RKO (cell line): Measurements from ENCODE around the gene TENM4.

Experiments
- DNase-seq: peaks from one replicate; pipeline ENCODE4 v3.0.0-alpha.2; 2016; ENCODE audit warnings: low spot score

TENM4 gene

DNA sequence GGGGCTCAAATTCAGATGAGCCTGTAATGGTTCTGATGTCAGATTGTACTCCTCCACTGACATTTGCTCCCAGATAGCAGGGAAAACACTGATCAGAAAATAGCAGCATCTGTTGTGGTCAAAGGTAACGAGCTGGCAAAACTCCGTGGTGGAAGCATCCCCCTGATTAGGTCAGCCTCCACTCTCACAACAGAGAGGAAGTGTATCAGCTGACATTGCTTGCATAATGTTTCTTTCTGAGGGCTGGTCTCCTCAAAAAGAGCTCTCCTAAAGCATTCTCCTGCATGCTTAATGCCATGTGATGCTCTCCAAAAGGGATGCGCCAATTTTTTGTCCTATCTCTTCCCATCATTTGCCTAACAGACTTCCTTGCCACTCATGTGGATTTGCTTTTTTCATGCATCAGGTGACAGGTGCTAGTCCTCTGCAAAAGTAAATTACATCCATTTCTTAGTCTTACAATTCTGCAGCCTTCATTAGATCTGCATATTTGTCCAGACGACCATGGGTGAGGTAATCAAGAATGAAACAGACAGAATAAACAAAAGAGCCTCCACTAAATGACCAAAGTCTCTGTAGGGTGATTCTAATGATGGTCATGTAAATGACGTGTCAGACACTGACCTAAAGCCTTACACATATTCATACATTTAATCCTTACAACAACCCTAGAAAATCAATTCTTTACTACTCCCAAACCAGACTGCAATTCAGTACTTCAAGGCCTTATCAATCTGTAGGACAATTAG is 6.4 kb upstream of the TENM4 start:
- no peak for DNase-seq

DNA sequence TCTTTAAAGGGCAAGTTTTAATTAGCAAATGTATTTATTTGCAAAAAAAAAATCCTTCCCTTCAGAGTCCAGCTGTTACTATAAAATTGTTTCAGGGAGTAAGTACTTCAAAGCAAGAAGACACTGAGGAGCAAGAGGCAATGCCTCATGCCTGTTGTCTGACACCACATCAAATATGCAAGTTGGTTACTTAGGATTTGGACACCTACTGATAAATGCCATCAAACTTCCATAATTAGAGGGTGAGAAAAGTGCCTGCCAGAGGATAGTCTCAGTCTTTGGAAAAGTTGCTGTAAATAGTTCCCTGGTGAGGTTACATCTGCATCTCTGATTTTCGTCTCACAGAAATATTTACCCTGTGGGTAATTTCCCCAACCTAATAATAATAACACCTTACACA is 4.1 kb upstream of the TENM4 start:
- no peak for DNase-seq

GRCh38 chr11:79441461-79441875 is 638 bp upstream of the TENM4 start:
- DNase-seq: no peak

- no peak for DNase-seq
These were observed 802 bp downstream of the TENM4 start for GRCh38 chr11:79439886-79440570.

DNA sequence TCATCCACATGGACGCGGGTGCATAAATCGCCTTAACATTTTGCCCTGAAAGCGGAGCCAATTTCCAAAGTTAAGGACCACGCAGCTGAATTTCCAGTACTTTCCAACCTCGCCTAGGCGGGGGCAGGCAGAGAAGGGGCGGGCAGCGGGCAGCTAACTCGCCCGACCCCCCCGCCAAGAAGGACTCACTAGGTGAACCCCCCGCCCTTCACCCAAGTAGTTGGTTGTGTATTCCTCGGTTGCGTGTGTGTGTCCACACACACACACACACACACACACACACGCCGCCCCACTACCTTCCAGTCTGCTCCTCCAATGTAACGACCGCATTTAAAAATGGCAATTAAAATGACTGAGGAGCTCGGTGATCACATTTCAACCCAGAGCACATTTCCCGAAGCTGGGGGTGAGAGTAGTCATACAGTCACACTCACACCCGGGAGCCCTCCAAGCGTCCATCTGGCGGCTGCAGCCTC is 1.4 kb downstream of the TENM4 start:
- DNase-seq: no peak

DNA sequence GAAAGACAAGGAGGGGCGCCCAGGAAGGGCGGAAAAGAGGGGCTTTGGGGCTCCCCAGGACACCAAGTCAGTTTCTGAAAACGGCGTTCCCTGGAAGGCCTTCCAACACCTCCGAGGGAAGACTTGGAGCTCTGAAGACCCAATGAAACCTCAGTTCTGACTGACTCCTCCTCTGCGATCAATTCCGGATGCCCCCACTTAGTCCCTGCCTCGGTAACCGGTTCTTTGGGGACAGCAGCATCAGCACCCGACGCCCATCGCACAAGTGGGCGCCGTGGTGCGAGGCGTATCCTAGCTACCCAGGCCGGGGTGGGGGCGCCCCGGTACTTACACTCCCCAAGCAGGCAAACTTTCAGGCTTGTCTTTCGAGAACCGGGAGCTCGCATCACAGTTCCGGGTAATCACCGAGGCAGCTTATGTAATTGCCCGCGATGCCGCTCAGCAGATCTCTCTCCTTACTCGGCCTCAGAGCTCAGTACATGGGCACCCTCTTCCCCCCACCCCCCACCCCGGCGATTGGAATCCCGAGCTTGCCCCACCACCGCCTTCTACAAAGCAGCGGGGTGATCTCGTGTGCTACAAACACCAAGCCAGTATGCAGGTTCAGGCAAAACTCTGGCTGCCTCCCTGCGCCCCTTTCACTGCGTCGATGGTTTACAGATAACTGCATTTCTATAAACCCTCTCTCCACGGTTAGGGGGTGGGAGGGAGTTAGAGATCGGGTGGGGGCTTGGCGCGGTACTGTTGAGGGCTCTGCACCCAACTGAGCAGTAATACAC is 2.0 kb downstream of the TENM4 start:
- DNase-seq: no peak

DNA sequence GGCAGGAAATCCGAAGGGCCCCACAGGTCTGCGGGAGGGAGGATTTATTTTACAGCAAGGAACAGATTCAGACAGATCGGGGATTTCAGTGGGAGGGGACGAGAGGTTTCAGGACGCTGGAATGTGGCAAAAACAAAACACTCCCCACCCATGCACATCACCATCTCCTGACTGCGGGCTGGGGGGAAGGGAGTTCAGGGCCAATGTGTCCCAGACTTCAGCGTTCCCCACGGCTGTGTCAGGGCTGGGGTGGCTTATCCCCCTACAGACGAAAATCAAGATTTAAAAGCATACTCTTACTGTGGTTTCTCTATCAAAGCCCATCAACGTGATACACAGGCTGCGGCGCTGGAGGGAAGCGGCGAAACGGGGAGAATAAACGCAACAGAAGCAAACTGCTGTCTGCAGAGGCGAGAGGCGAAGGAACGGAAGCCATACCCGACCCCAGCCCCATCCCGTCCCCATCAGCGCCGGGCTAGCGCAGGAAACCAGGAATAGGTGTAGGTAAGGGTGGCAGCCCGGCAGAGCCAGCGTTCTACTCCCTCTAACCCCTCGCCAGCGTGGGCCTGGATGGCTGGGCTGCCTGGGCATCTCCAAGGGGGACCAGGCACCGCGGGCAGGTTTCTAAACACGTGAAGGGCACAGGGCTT is 2.7 kb downstream of the TENM4 start:
- no peak for DNase-seq

- DNase-seq: no peak
These were observed 3.4 kb downstream of the TENM4 start for GRCh38 chr11:79437278-79437980.

DNA sequence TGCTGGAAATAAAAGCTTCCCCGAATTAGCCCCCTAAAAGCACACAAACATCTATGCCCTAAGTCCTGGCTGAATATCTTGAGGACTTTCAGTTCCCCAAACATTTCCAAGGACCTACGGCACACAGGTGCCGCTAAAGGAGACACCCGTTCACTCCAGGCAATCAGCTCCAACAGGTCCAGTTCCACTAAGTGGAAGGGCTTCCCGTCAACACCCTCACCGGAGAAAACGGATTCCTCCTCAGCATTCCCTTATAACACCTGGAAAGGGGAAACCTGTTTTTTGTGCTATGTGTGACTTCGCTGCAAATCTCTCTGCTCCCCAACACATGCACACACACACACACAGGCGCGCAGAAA is 3.9 kb downstream of the TENM4 start:
- no peak for DNase-seq

DNA sequence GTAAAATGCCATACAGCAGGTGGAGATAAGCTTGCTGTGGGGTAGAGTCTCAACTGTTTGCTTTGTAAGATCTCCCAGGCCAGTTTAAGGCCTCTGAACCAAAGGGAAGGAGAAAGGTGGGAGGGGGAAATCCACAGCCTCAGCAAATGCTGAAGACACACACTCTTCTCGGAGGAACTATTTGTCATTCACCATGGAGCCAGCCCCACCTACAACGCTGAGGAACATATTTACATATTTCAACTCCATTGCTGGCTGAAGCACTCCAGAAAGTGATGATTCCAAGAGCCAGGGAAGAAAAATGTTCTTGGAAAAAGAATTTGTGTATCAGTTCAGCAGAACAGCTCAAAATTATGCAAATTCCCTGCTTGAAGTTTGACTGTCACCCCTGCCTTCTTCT is 6.5 kb downstream of the TENM4 start:
- DNase-seq: no peak

DNA sequence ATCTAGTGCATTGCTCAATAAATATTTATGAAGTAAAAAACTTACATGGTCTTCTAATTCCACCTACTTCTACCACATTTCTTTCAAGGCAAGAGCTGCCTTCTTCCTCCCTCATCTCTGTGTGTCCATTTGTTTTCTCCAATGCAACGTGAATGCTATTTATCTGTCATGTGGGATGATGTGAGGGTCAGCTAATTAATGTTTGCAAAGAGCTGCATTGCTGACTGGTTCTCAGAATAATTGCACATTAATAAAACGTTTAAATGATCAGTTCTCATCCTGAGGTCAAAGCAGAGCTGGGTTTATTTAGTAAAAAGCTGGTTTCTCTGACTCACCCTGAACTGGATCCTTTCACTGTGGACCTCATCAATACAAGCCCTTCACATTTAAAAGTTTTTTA is 8.7 kb downstream of the TENM4 start:
- DNase-seq: no peak

GRCh38 chr11:79431535-79431934 is 9.3 kb downstream of the TENM4 start:
- peak; percentile 69 for DNase-seq

DNA sequence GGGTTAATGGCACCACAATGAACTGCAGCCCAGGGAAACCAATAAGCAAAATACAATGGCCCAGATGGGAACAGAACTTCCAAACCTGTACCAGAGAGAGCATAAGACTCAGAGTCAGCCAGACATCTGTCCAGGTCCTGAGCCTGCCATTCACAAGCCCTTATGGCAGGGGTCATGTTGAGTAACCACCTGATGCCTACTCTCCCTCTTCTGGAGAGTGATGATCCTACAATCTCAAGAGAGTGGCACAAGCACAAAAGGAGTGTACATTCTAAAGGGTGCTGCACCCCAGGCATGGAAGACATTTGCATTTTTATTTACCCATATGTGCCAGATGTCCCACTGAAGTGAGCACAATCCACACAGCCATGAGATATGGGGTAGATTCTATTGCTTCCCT is 10.6 kb downstream of the TENM4 start:
- DNase-seq: no peak

DNA sequence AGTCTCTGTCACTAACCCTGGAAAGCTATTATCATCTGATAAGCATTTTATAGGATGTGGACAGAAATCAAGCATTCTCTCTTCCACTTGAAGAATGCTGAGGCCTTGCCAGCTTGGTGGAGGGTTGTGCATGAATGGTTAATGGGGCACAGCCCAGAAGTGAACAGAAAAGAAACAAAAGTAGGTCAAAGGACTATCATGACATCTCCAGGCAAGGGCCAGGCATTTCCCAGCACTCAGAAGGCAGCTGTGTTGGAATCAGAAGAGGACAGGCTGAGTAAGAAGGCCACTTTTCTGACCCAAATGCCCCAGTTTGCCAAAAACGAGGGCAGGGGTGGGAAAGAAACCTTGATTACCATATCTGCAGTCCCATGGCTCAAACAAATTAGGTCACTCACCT is 12.4 kb downstream of the TENM4 start:
- no peak for DNase-seq

GRCh38 chr11:79427611-79428327 is 13.1 kb downstream of the TENM4 start:
- DNase-seq: no peak

GRCh38 chr11:79427126-79427525 is 13.7 kb downstream of the TENM4 start:
- no peak for DNase-seq

- DNase-seq: no peak
These were observed 15.4 kb downstream of the TENM4 start for GRCh38 chr11:79425463-79425862.

GRCh38 chr11:79423736-79424135 is 17.1 kb downstream of the TENM4 start:
- no peak for DNase-seq

GRCh38 chr11:79422866-79423265 is 18.0 kb downstream of the TENM4 start:
- DNase-seq: no peak

GRCh38 chr11:79421820-79422219 is 19.0 kb downstream of the TENM4 start:
- no peak for DNase-seq

DNA sequence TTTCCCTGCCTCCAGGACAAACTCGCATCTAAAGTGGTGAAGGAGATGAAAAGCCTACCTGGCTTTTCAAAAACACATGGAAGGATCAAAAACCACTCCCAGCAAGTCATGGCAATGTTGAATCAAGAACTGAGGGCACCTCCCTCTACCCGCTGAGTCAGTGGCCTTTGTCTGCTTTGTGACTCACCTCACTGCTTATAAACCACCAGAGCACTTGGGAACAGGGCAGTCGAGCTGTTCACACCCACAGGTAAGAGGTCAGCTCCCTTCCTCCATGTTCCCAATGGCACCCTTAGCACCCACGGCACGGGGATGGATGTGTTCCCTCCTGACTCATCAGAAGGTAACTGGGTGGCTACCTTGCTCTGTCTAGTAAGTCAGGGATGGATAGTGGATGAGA is 21.7 kb downstream of the TENM4 start:
- DNase-seq: peak; percentile 57
